Mesendoderm (in vitro differentiated cells): ENCODE data around the gene OASL. TPM values are rescaled to one million over a fixed set of nuclear protein-coding genes. Genes with fewer than 3 reads are reported as not detected.

ENCODE experiments used
- DNase-seq: peaks from one replicate; pipeline ENCODE4 v3.0.0; 2013
- H2AK5ac ChIP-seq: 2 replicates; pipeline ENCODE4 v1.6.1; 2013; ENCODE audit warnings: low read length, inconsistent platforms
- H2BK120ac ChIP-seq: 2 replicates; pipeline ENCODE4 v1.6.1; 2013; ENCODE audit warnings: low read depth, mild to moderate bottlenecking, low read length, moderate library complexity, mixed read lengths
- H2BK15ac ChIP-seq: replicated peaks from 2 replicates; pipeline ENCODE4 v1.6.1; 2013; ENCODE audit warnings: low read depth, mild to moderate bottlenecking, moderate library complexity
- H2BK5ac ChIP-seq: 2 replicates; pipeline ENCODE4 v1.6.1; 2013; ENCODE audit warnings: low read length, inconsistent platforms
- H3K18ac ChIP-seq: 2 replicates; pipeline ENCODE4 v1.6.1; 2013; ENCODE audit warnings: mild to moderate bottlenecking, low read length, mixed read lengths
- H3K23ac ChIP-seq: one replicate; pipeline ENCODE4 v1.6.1; 2013; ENCODE audit warnings: low read length
- H3K27ac ChIP-seq: 2 replicates; pipeline ENCODE4 v1.5.1; 2013; ENCODE audit warnings: low read depth, mild to moderate bottlenecking, inconsistent platforms, low read length, moderate library complexity
- H3K27me3 ChIP-seq: 2 replicates; pipeline ENCODE4 v1.6.1; 2013; ENCODE audit warnings: low read length, control low read depth, mild to moderate bottlenecking, inconsistent platforms; ENCODE audit not compliant: insufficient read depth, poor library complexity
- H3K36me3 ChIP-seq: 2 replicates; pipeline ENCODE4 v1.6.1; 2013; ENCODE audit warnings: low read length, inconsistent platforms; ENCODE audit not compliant: control insufficient read depth, insufficient read depth
- H3K4ac ChIP-seq: one replicate; pipeline ENCODE4 v1.6.1; 2013; ENCODE audit warnings: low read depth, mild to moderate bottlenecking, low read length, moderate library complexity
- H3K4me1 ChIP-seq: 2 replicates; pipeline ENCODE4 v1.6.1; 2013; ENCODE audit warnings: low read depth, low read length, inconsistent platforms; ENCODE audit not compliant: control insufficient read depth
- H3K4me2 ChIP-seq: 2 replicates; pipeline ENCODE4 v1.6.1; 2013; ENCODE audit warnings: low read length
- H3K4me3 ChIP-seq: 2 replicates; pipeline ENCODE4 v1.5.1; 2013; ENCODE audit warnings: mild to moderate bottlenecking, low read length
- H3K56ac ChIP-seq: one replicate; pipeline ENCODE4 v1.6.1; 2013; ENCODE audit warnings: low read length
- H3K79me1 ChIP-seq: 2 replicates; pipeline ENCODE4 v1.6.1; 2013; ENCODE audit warnings: low read length, inconsistent platforms
- H3K79me2 ChIP-seq: 2 replicates; pipeline ENCODE4 v1.6.1; 2013; ENCODE audit warnings: mild to moderate bottlenecking, low read length; ENCODE audit not compliant: control insufficient read depth, insufficient read depth
- H3K9ac ChIP-seq: 2 replicates; pipeline ENCODE4 v1.6.1; 2013; ENCODE audit warnings: low read length, inconsistent platforms
- H4K5ac ChIP-seq: one replicate; pipeline ENCODE4 v1.6.1; 2013; ENCODE audit warnings: low read length
- H4K8ac ChIP-seq: one replicate; pipeline ENCODE4 v1.6.1; 2013; ENCODE audit warnings: low read depth, mild to moderate bottlenecking, control low read depth, low read length, moderate library complexity
- WGBS: extraction: QIAGEN DNeasy Blood & Tissue Kit; methylation state at CpG from one replicate; pipeline ENCODE4 v1.1.7; 2013; ENCODE audit warnings: low lambda C conversion rate, missing lambda C conversion rate; ENCODE audit not compliant: insufficient coverage; ENCODE audit errors: extremely low coverage; 5-methylcytosine and 5-hydroxymethylcytosine counted together
- small RNA-seq: library from polyadenylated mRNA; stranded (forward); fragments of <200 nt; extraction: miRNeasy Mini kit (QIAGEN cat#:217004); gene quantifications from one replicate; pipeline ENCODE3, GENCODE V24; 2013; ENCODE audit not compliant: insufficient read depth

The OASL gene

DNA sequence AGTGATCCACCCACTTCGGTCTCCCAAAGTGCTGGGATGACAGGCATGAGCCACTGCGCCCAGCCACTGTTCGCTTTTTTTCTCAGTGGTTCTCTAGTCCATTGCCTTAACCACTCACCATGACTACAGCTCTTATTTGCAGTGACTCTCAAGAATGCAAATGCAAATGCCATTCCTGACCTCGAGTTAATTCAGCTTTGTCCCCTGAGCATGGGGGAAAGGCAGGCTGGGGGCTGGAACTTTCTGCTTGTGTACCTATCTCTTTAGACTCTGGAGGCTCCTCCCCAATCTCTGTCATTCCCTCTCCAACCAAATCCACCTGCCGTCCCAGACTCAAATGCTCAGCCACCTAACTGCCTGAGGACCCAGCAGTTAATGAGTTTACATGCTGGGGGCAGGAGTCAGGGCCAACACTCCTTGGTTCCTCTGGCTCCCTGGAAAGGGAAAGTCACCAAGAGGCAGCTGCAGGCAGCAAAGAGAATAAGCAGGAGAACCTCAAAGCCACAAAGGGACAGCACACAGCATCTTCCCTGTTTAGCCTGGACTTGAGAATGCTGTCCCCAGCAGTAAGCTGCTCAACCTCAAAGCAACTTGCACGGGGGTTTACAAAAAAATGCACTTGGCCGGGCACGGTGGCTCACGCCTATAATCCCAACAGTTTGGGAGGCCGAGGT is 66.0 kb downstream of the OASL start:
- H3K79me1 ChIP-seq = no peaks in the 10 kb centered on the region
- H3K4me1 ChIP-seq = no peaks in the 10 kb centered on the region
- H3K9ac ChIP-seq = no peak overlapping the region
- no peak overlapping the region for H4K5ac ChIP-seq
- no peak overlapping the region for H3K23ac ChIP-seq
- no peaks in the 10 kb centered on the region for H3K36me3 ChIP-seq
- no CpG with 5 or more reads among the region's 10 CpGs for WGBS
- peak; percentile 95 for DNase-seq
- no peak overlapping the region for H2BK5ac ChIP-seq
- no peak overlapping the region for H3K56ac ChIP-seq
- no peaks in the 10 kb centered on the region for H3K27me3 ChIP-seq
- no peak overlapping the region for H2AK5ac ChIP-seq
- H4K8ac ChIP-seq = no peak overlapping the region
- no peak overlapping the region for H3K18ac ChIP-seq
- H3K4me2 ChIP-seq = no peak overlapping the region
- no peak overlapping the region for H3K4me3 ChIP-seq
- H3K4ac ChIP-seq = no peak overlapping the region
- H2BK15ac ChIP-seq = no peak overlapping the region
- H3K27ac ChIP-seq = no peak overlapping the region
- H2BK120ac ChIP-seq = no peak overlapping the region
- no peaks in the 10 kb centered on the region for H3K79me2 ChIP-seq

DNA sequence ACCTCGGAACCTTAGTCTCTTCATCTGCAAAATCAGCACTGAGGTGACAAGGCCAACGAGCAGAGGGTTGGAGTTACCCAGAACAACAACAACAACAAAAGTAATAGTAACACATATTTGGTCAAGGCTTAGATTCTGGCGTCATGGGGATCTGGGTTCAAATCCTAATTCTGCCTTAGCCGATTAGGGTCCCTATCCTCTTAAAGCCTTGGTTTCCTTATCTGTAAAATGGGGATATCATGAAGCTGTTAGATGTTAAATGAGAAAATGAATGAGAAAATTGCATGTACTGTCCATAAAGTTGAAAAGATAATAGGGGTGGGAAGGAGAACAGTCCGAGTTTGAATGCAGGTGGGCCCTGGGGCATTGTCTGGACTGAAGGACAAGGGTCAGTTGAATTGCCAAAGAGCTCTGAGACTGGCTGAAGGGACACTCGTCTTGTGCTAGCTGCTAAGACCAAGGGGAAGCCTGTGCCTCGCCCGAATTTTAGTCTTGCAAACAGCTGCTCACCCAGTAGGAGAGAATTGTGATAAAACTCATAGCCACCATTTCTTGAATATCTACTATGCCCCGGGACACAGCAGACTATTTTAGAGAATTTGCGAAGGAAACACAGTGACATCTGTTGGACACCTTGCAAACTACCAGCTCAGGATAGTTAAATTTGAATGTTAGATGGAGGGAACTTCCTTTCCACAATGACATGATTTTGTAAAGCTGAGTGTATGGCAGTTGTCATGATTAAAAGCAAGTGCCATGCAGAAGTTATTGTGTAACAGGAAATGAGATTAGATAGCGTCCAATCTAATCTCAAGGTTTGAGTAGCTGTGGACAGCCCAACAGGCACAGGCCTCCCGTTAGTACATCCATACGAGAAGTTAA is 67.5 kb downstream of the OASL start:
- no peaks in the 10 kb centered on the region for H3K79me1 ChIP-seq
- H3K4ac ChIP-seq = no peak overlapping the region
- H3K27ac ChIP-seq = no peak overlapping the region
- H2BK120ac ChIP-seq = no peak overlapping the region
- H2AK5ac ChIP-seq = no peak overlapping the region
- H3K18ac ChIP-seq = no peak overlapping the region
- H4K5ac ChIP-seq = no peak overlapping the region
- no peak overlapping the region for H3K9ac ChIP-seq
- no peak overlapping the region for H3K23ac ChIP-seq
- H4K8ac ChIP-seq = no peak overlapping the region
- H3K36me3 ChIP-seq = no peaks in the 10 kb centered on the region
- WGBS = no CpG with 5 or more reads among the region's 13 CpGs
- no peak overlapping the region for H2BK5ac ChIP-seq
- H3K4me3 ChIP-seq = no peak overlapping the region
- no peak overlapping the region for H3K56ac ChIP-seq
- no peaks in the 10 kb centered on the region for H3K4me1 ChIP-seq
- DNase-seq = peak; percentile 74
- no peaks in the 10 kb centered on the region for H3K27me3 ChIP-seq
- no peak overlapping the region for H3K4me2 ChIP-seq
- H3K79me2 ChIP-seq = no peaks in the 10 kb centered on the region
- no peak overlapping the region for H2BK15ac ChIP-seq

DNA sequence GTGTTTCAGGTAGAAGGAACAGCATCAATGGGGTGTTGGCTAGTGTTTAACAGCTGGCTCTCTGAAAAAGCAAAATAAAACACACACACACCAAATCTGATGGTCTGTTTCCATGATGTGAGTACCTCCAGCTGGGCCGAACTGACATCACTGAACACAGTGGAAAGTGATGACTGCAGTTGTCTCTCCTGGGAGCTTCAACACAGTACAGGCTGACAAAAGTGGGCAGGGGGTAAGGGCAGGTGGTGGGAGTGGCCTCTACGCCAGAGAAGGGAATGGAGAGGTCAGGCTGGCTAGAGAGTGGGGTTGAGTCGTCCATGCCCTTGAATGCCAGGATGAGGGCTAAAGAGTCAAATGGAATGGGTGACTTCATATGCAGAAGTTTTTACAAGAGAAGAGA is 68.7 kb downstream of the OASL start:
- H2AK5ac ChIP-seq = no peak overlapping the region
- DNase-seq = no peak
- no peak overlapping the region for H3K56ac ChIP-seq
- no peak overlapping the region for H3K4me2 ChIP-seq
- no peak overlapping the region for H3K4me3 ChIP-seq
- no peak overlapping the region for H3K4ac ChIP-seq
- H3K9ac ChIP-seq = no peak overlapping the region
- no peak overlapping the region for H2BK120ac ChIP-seq
- H3K27ac ChIP-seq = no peak overlapping the region
- no peak overlapping the region for H4K8ac ChIP-seq
- H3K79me2 ChIP-seq = no peaks in the 10 kb centered on the region
- no CpG with 5 or more reads among the region's 3 CpGs for WGBS
- no peak overlapping the region for H3K23ac ChIP-seq
- H3K79me1 ChIP-seq = no peaks in the 10 kb centered on the region
- no peaks in the 10 kb centered on the region for H3K4me1 ChIP-seq
- H3K36me3 ChIP-seq = no peaks in the 10 kb centered on the region
- no peak overlapping the region for H2BK15ac ChIP-seq
- H3K27me3 ChIP-seq = no peaks in the 10 kb centered on the region
- no peak overlapping the region for H3K18ac ChIP-seq
- no peak overlapping the region for H2BK5ac ChIP-seq
- no peak overlapping the region for H4K5ac ChIP-seq

Small RNAs within 50 kb of the gene (small RNA-seq; reads per million reads assigned to genes)
- gene AC079602.2 = not detected
